GM18505 (cell line): ENCODE results near the gene LRMDA.

Experiments used
- ATAC-seq: cut with Tn5 transposase; IDR thresholded peaks from one replicate; pipeline ENCODE4 v1.9.1; 2021; ENCODE audit not compliant: unreplicated experiment
- POLR2A ChIP-seq: IDR thresholded peaks from 4 replicates; pipeline ENCODE4 v1.6.1; 2011; ENCODE audit warnings: borderline replicate concordance; ENCODE audit not compliant: insufficient read depth, insufficient read length; ENCODE audit errors: extremely low read depth

The LRMDA gene

GRCh38 chr10:75431180-75432111 lies at the start of gene LRMDA:
Gene LRMDA, plus strand, starts transcription at chr10:75431624.
- ATAC-seq: peak; percentile 49
- no peak for TF ChIP-seq POLR2A

- TF ChIP-seq POLR2A: no peak
- no peak for ATAC-seq
Observed at GRCh38 chr10:75386128-75386527, 45.3 kb upstream of the LRMDA start.

- TF ChIP-seq POLR2A: no peak
- no peak for ATAC-seq
Observed at GRCh38 chr10:75388082-75388481, 43.3 kb upstream of the LRMDA start.

- no peak for ATAC-seq
- no peak for TF ChIP-seq POLR2A
Observed at GRCh38 chr10:75390178-75390577, 41.2 kb upstream of the LRMDA start.

- TF ChIP-seq POLR2A: no peak
- ATAC-seq: no peak
Observed at GRCh38 chr10:75392271-75392670, 39.2 kb upstream of the LRMDA start.

GRCh38 chr10:75392744-75393143 lies 38.7 kb upstream of the LRMDA start:
- no peak for ATAC-seq
- TF ChIP-seq POLR2A: no peak

- ATAC-seq: no peak
Observed at GRCh38 chr10:75394221-75394620, 37.2 kb upstream of the LRMDA start.

GRCh38 chr10:75395066-75395931 lies 36.1 kb upstream of the LRMDA start:
- no peak for TF ChIP-seq POLR2A
- no peak for ATAC-seq

More at GRCh38 chr10:75394221-75394620, 37.2 kb upstream of the LRMDA start:
- TF ChIP-seq POLR2A: no peak

GRCh38 chr10:75395932-75396630 lies 35.3 kb upstream of the LRMDA start:
- ATAC-seq: no peak

GRCh38 chr10:75396631-75397495 lies 34.6 kb upstream of the LRMDA start:
- no peak for TF ChIP-seq POLR2A
- ATAC-seq: no peak

More at GRCh38 chr10:75395932-75396630, 35.3 kb upstream of the LRMDA start:
- no peak for TF ChIP-seq POLR2A

GRCh38 chr10:75397496-75398199 lies 33.8 kb upstream of the LRMDA start:
- no peak for ATAC-seq
- TF ChIP-seq POLR2A: no peak

GRCh38 chr10:75398200-75398691 lies 33.2 kb upstream of the LRMDA start:
- no peak for ATAC-seq
- TF ChIP-seq POLR2A: no peak
